Measurements from ENCODE around the gene SNX13. TPM values are rescaled to one million over a fixed set of nuclear protein-coding genes. Genes with fewer than 3 reads are reported as not detected.

SNX13 gene
- total RNA-seq, 8 experiments from 2014 or later, result 21.5 to 45.5 (median 29.2) TPM

Other genes starting within 250 kb of the SNX13 start
- under 1 TPM in 2 of 8 experiments, not detected in 6; 0.46 to 0.52 TPM for gene PRPS1L1, start 87.4 kb upstream of the SNX13 start, total RNA-seq